CD14-positive monocyte (primary cell): Measurements from ENCODE around the gene APEX1. TPM values are rescaled to one million over a fixed set of nuclear protein-coding genes. Genes with fewer than 3 reads are reported as not detected.
"Not testable (repeated sequence)": the region's sequence is repeated elsewhere in the genome, so short reads cannot be mapped to it uniquely, and the experiment has no call there.

Source experiments
- DNase-seq, 3 donors: peaks; one replicate each; pipeline ENCODE4 v3.0.0-alpha.2; 2011 to 2022
- H2AFZ ChIP-seq: 2 replicates; pipeline ENCODE4 v1.6.0; 2012; ENCODE audit warnings: mild to moderate bottlenecking, low read depth, low read length, inconsistent platforms; ENCODE audit not compliant: insufficient read depth, poor library complexity, severe bottlenecking
- H3K27ac ChIP-seq, 2 donors: 1 replicate in 1 of 2; 2 replicates in 1 of 2; pipeline ENCODE4 v1.5.1; 2012 to 2013; ENCODE audit warnings: low read length in 2 of 2, control low read depth in 1 of 2, inconsistent platforms in 1 of 2, low read depth in 1 of 2, mild to moderate bottlenecking in 1 of 2
- H3K27me3 ChIP-seq, 2 donors: one replicate each; pipeline versions ENCODE4 v1.6.0 to v1.6.1; 2011 to 2013; ENCODE audit warnings: low read length in 2 of 2; ENCODE audit not compliant: control insufficient read depth in 2 of 2, insufficient read depth in 2 of 2
- H3K36me3 ChIP-seq, 2 donors: replicated peaks in 1 of 2; 1 replicate in 1 of 2; 2 replicates in 1 of 2; pipeline versions ENCODE4 v1.5.1 to v1.6.1; 2012 to 2013; ENCODE audit warnings: low read length in 2 of 2, control low read depth in 1 of 2, inconsistent platforms in 1 of 2, mild to moderate bottlenecking in 1 of 2; ENCODE audit not compliant: insufficient read depth in 2 of 2, control insufficient read depth in 1 of 2
- H3K4me1 ChIP-seq, 2 donors: 1 replicate in 1 of 2; 2 replicates in 1 of 2; pipeline versions ENCODE4 v1.5.1 to v1.6.1; 2012 to 2013; ENCODE audit warnings: low read length in 2 of 2, control low read depth in 1 of 2, inconsistent platforms in 1 of 2, mild to moderate bottlenecking in 1 of 2, moderate library complexity in 1 of 2; ENCODE audit not compliant: insufficient read depth in 2 of 2, control insufficient read depth in 1 of 2
- H3K4me2 ChIP-seq: replicated peaks from 2 replicates; pipeline ENCODE3; 2012; ENCODE audit warnings: low read length, moderate library complexity, mild to moderate bottlenecking; ENCODE audit not compliant: poor library complexity, severe bottlenecking; ENCODE audit errors: extremely low read depth
- H3K4me3 ChIP-seq, 3 experiments: fragments of 200-600 bp in 1 of 3; sonication (generic) in 1 of 3; replicated peaks in 1 of 3; 1 replicate in 2 of 3; 2 replicates in 1 of 3; pipeline ENCODE4 v1.5.1; 2011 to 2013; ENCODE audit warnings: low read length in 3 of 3, mild to moderate bottlenecking in 3 of 3, control low read depth in 2 of 3, low read depth in 2 of 3, inconsistent platforms in 1 of 3, moderate library complexity in 1 of 3
- H3K79me2 ChIP-seq: 2 replicates; pipeline ENCODE4 v1.6.0; 2012; ENCODE audit warnings: mild to moderate bottlenecking, control low read depth, inconsistent platforms, low read length, moderate library complexity; ENCODE audit not compliant: insufficient read depth
- H3K9ac ChIP-seq: 2 replicates; pipeline ENCODE4 v1.6.0; 2017; ENCODE audit warnings: low read length, mild to moderate bottlenecking; ENCODE audit not compliant: insufficient read depth, poor library complexity, severe bottlenecking
- H3K9me3 ChIP-seq, 2 donors: replicated peaks in 1 of 2; 1 replicate in 1 of 2; 2 replicates in 1 of 2; pipeline versions ENCODE4 v1.5.1 to v1.6.1; 2012 to 2013; ENCODE audit warnings: low read length in 2 of 2, control low read depth in 1 of 2; ENCODE audit not compliant: control insufficient read depth in 1 of 2, insufficient read depth in 1 of 2
- H4K20me1 ChIP-seq: 2 replicates; pipeline ENCODE4 v1.6.0; 2012; ENCODE audit warnings: mild to moderate bottlenecking, low read length, control low read depth, moderate library complexity; ENCODE audit not compliant: insufficient read depth
- H3K27ac Mint-ChIP-seq, 7 donors: one replicate each; pipeline ENCODE4 v1.8.0; 2020; ENCODE audit warnings: mild to moderate bottlenecking in 7 of 7, mixed read lengths in 7 of 7, moderate library complexity in 6 of 7, inconsistent platforms in 2 of 7
- H3K27me3 Mint-ChIP-seq, 3 donors: one replicate each; pipeline ENCODE4 v1.8.0; 2021 to 2022; ENCODE audit warnings: low read depth in 3 of 3, mild to moderate bottlenecking in 3 of 3, mixed read lengths in 3 of 3, moderate library complexity in 3 of 3, inconsistent platforms in 1 of 3
- H3K36me3 Mint-ChIP-seq, 2 donors: one replicate each; pipeline ENCODE4 v1.8.0; 2020; ENCODE audit warnings: mixed read lengths in 2 of 2, inconsistent platforms in 1 of 2, mild to moderate bottlenecking in 1 of 2
- H3K4me1 Mint-ChIP-seq: one replicate; pipeline ENCODE4 v1.8.0; 2020; ENCODE audit warnings: mild to moderate bottlenecking, mixed read lengths
- H3K4me3 Mint-ChIP-seq, 2 donors: one replicate each; pipeline ENCODE4 v1.8.0; 2020; ENCODE audit warnings: mild to moderate bottlenecking in 2 of 2, mixed read lengths in 2 of 2, moderate library complexity in 1 of 2
- H3K9me3 Mint-ChIP-seq, 7 donors: one replicate each; pipeline ENCODE4 v1.8.0; 2020 to 2022; ENCODE audit warnings: mixed read lengths in 7 of 7, mild to moderate bottlenecking in 6 of 7, moderate library complexity in 6 of 7, inconsistent platforms in 2 of 7
- WGBS: methylation state at CpG from one replicate; pipeline ENCODE4 v1.1.5; 2013; ENCODE audit warnings: missing lambda C conversion rate; ENCODE audit not compliant: insufficient coverage; 5-methylcytosine and 5-hydroxymethylcytosine counted together
- intact Hi-C, 2 donors: fragments of 100-400 bp; cut with micrococcal nuclease; formaldehyde crosslinking; loops; one replicate each; pipeline versions ENCODE4 v1.15.0 to v1.15.1; 2023
- polyA plus RNA-seq, 3 donors: library from polyadenylated mRNA; depleted of rRNA in 1 of 3; unstranded in 2 of 3; stranded (reverse) in 1 of 3; fragments of 300-500 nt in 2 of 3; fragments of >200 nt in 1 of 3; fragmentation: Illumina TruSeq in 2 of 3; gene quantifications; 1 replicate in 2 of 3; 2 replicates in 1 of 3; pipeline ENCODE4 v1.2.3, GENCODE V29; 2012 to 2021
- TF ChIP-seq, protein P1 (sequence below): fragments of 200-600 bp; IDR thresholded peaks from one replicate; pipeline ENCODE4 v1.8.0; 2022; ENCODE audit warnings: antibody characterized with exemption, mild to moderate bottlenecking

The APEX1 gene
- polyA plus RNA-seq, 3 donors = 69.7 to 208 (median 85.4) TPM

DNA sequence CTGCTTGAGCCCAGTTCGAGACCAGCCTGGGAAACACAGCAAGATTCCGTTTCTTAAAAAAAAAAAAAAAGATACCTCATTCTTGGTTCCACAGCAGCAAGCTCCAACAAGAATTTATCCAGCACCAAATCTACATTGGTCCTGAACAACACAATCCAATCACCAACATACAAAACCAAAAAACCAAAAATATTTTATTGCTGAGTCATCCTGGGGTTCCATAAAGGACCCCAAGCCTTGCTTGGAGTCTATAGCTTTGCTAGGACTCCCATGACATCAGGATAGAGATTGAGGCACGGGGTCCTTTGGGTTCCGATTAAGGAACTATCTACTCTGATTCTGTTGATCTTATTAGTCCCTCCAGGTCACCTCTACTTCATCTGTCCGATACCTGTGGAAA, 8.1 kb upstream of the APEX1 start:
- WGBS = 100% methylated on average over 2 of the region's 5 CpGs
- Histone ChIP-seq H3K27me3 (no peaks in the 10 kb centered on the region), H3K4me2 (no peak overlapping the region), H3K9ac (no peak overlapping the region), H3K36me3 (peaks cover 61 to 69% of the 10 kb centered on the region in 2 donors), H4K20me1 (no peaks in the 10 kb centered on the region), H3K4me3 (no peak overlapping the region), H3K9me3 (no peaks in the 10 kb centered on the region), H2AFZ (no peak overlapping the region), H3K79me2 (peaks cover 2% of the 10 kb centered on the region), H3K27ac (no peak overlapping the region), H3K4me1 (peaks cover 16% of the 10 kb centered on the region in 2 donors)
- Mint-ChIP-seq H3K27me3 (peaks cover 0 to 1% (median 0%) of the 10 kb centered on the region in 3 donors), H3K36me3 (peaks cover 9 to 30% of the 10 kb centered on the region in 2 donors), H3K4me1 (peaks cover 9% of the 10 kb centered on the region), H3K9me3 (no peaks in the 10 kb centered on the region), H3K27ac (no peak overlapping the region), H3K4me3 (no peak overlapping the region)
- no peak for DNase-seq
- intact Hi-C loops = no loop called here
- TF ChIP-seq, protein P1, sequence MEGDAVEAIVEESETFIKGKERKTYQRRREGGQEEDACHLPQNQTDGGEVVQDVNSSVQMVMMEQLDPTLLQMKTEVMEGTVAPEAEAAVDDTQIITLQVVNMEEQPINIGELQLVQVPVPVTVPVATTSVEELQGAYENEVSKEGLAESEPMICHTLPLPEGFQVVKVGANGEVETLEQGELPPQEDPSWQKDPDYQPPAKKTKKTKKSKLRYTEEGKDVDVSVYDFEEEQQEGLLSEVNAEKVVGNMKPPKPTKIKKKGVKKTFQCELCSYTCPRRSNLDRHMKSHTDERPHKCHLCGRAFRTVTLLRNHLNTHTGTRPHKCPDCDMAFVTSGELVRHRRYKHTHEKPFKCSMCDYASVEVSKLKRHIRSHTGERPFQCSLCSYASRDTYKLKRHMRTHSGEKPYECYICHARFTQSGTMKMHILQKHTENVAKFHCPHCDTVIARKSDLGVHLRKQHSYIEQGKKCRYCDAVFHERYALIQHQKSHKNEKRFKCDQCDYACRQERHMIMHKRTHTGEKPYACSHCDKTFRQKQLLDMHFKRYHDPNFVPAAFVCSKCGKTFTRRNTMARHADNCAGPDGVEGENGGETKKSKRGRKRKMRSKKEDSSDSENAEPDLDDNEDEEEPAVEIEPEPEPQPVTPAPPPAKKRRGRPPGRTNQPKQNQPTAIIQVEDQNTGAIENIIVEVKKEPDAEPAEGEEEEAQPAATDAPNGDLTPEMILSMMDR = no peak

DNA sequence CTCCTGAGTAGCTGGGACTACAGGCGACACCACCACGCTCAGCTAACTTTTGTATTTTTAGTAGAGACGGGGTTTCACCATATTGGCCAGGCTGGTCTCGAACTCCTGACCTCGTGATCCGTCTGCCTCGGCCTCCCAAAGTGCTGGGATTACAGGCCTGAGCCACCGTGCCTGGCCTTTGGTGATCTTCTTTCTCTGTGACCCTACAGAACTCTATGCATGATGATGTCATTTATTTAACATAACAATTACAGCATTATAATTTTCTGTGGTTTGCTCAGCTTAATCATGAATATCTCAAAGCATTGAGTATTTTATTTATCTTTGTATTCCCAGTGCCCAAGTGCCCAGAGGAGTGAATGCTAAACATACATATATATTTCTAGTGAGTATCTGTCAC, 2.2 kb upstream of the APEX1 start:
- peaks cover 23 to 49% of the 10 kb centered on the region in 2 donors for H3K36me3 Mint-ChIP-seq
- H3K27ac Mint-ChIP-seq, H3K4me3 ChIP-seq, H3K27me3 Mint-ChIP-seq, H3K9me3 Mint-ChIP-seq, H3K27ac ChIP-seq, H3K4me1 Mint-ChIP-seq, H3K9ac ChIP-seq, H3K4me2 ChIP-seq, H3K9me3 ChIP-seq, H3K4me3 Mint-ChIP-seq, H2AFZ ChIP-seq, H3K27me3 ChIP-seq, DNase-seq, H4K20me1 ChIP-seq: not testable (repeated sequence)
- peaks cover 37 to 42% of the 10 kb centered on the region in 2 donors for H3K4me1 ChIP-seq
- peaks cover 56 to 62% of the 10 kb centered on the region in 2 donors for H3K36me3 ChIP-seq
- intact Hi-C loops = loop anchor here (5.0 to 10.0 kb wide), 2 partner anchors 36 to 108 kb away; partner anchors contain the start of gene PARP2 (in 2 of the 2)
- 98% methylated on average over 7 of the region's 8 CpGs for WGBS
- H3K79me2 ChIP-seq = peaks cover 42% of the 10 kb centered on the region
